SH-SY5Y (cell line): Measurements from ENCODE around the gene INPP4B.

Experiments
- GATA2 ChIP-seq: IDR thresholded peaks from 2 replicates; pipeline ENCODE4 v1.6.1; 2011; ENCODE audit warnings: mild to moderate bottlenecking, low read depth, low read length
- GATA3 ChIP-seq: IDR thresholded peaks from 2 replicates; pipeline ENCODE4 v1.6.1; 2011; ENCODE audit warnings: low read depth, mild to moderate bottlenecking, low read length, moderate library complexity

Gene INPP4B

DNA sequence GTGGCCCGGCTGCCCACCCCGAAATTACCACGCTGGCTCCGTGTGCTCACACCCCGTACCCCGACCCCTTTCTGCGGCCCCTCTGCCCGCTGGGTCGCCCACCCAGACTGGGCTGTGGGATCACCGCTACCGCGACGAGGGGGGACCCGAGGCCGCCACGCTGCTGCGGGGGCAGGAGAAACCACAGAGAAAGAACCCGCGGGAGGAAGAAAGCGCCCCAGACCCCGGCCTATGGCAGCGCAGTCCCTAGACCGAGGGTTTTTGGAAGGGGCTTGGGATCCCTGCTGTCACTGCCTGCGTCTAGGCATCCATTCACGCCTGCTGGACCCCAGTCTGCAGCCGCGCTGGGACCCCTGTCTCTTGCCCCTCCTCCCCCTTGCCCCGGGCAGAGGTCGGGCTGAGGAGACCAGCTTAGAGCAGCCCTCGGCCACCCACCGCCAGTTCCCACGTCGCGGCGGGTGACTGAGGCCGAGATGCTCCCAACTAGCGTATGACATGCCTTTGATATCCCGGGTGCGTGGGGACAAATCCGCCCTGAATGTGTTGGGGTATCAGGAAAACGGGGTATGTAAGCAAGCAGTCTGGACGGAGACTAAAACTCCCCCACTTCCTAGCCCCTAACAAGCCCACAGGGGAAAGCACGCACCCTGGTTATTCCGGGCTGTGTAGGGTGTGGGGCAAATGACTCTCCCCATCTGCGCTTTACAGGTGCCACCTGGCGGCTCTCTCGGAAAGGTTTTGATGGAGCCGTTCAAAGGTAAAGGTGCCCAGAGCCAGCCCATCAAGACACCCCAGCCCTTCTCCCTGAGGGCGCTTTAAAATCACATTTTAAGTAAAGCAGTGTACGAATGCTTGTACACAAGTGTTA, 862 bp upstream of the INPP4B start:
- TF ChIP-seq GATA2 = no peak
- no peak for TF ChIP-seq GATA3

- TF ChIP-seq GATA3 (no peak), GATA2 (no peak)
Observed at GRCh38 chr4:142845293-142846107, 601 bp downstream of the INPP4B start.

- TF ChIP-seq GATA3 = no peak
- TF ChIP-seq GATA2 = no peak
Observed at GRCh38 chr4:142844782-142845181, 1.3 kb downstream of the INPP4B start.

GRCh38 chr4:142840516-142841123, 5.5 kb downstream of the INPP4B start:
- no peak for TF ChIP-seq GATA2
- TF ChIP-seq GATA3 = no peak

DNA sequence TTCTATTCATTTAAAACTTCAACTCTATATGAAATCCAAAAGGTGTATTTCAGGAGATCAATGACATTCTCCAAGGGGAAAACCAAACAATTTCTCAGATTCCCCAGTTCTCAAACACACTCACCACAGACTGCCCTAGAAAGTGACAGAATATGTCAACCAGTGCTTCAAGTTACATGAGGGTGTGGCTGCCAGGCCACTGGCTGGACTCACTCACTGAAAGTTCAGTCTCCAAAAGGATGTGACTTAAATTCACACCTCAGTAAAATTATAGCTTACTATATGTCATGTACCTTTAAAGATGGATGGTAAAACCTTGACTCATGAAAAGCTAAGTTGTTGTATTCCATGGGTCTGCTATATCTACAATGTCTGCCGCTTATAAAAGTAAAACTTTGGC, 7.3 kb downstream of the INPP4B start:
- no peak for TF ChIP-seq GATA3
- no peak for TF ChIP-seq GATA2

- TF ChIP-seq GATA3 (no peak), GATA2 (no peak)
Observed at GRCh38 chr4:142832022-142832421, 14.1 kb downstream of the INPP4B start.

DNA sequence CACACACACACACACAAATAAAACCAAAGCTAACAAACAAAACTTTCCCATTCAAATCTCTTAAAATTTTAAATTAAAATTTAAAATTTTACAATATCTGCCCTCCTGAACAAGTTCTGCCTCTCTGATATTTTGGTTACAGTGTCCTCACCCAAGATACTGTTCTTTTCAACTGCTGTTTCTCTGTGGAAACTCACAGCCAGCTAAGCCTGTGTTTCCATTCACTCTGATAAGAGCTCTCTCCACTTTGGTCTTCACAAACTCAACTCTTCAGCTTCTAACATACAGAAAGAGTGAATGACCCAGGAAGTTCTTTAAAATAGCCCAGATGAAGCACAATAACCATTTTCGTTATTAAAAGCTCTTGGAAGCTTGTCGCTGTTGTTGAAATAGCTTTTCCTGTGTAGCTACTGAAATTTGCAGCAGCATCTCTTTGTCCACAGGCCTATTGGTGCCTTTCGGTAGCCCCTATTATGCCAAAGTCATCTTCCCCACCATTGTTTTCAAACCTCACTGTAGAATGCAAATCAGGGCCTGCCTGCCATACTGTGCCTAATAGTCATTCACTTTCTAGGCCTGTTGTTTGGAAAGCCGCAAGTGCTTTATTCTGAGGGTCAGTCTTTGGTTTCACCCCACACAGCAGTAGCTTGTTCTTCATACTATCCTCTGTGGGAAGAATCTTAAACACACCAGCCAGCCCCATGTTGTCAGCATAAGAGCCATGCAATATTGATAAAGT, 19.4 kb downstream of the INPP4B start:
- no peak for TF ChIP-seq GATA2
- no peak for TF ChIP-seq GATA3

DNA sequence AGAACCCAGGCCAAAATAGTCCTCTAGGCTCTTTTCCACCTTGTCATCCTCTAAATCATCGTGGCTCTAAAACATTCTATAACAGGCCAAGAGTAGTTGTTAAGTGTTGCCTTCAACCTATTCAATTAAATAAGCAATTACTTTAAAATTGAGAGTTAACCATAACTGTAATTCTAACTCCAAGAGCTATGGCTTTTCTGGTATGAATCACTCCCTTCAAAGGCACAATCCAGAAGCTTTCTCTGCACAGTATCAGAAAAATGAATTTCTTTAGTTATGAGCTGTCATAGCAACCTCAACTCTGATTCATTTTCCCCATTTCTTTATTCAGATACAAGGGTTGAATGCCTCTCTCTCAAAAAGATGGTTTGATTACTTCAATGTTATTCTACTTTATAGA, 21.7 kb downstream of the INPP4B start:
- TF ChIP-seq GATA2 = no peak
- no peak for TF ChIP-seq GATA3

GRCh38 chr4:142823796-142824195, 22.3 kb downstream of the INPP4B start:
- TF ChIP-seq GATA2 = no peak

- no peak for TF ChIP-seq GATA2
- no peak for TF ChIP-seq GATA3
Observed at GRCh38 chr4:142818476-142818875, 27.6 kb downstream of the INPP4B start.

- TF ChIP-seq GATA2 (no peak), GATA3 (no peak)
Observed at GRCh38 chr4:142818031-142818430, 28.1 kb downstream of the INPP4B start.

DNA sequence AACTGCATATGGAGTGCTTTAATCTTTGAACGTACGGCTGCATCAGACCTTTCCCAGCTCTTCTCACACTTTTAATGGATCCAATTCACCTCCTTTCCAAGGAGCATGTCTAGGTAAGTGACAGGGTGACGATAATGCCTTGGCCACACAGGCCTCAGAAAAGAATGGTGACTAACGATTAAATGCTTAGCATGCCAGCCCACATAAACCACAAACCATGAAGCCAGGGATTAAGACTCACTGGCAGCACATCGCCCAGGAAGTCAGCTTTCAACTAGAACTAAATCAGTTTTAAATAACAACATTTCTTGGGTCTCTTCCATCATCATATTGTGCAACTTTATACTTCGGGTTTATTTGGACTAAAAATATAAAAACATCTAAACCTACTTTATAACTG, 28.7 kb downstream of the INPP4B start:
- TF ChIP-seq GATA3 (no peak), GATA2 (no peak)

GRCh38 chr4:142815834-142816233, 30.3 kb downstream of the INPP4B start:
- no peak for TF ChIP-seq GATA3
- no peak for TF ChIP-seq GATA2

DNA sequence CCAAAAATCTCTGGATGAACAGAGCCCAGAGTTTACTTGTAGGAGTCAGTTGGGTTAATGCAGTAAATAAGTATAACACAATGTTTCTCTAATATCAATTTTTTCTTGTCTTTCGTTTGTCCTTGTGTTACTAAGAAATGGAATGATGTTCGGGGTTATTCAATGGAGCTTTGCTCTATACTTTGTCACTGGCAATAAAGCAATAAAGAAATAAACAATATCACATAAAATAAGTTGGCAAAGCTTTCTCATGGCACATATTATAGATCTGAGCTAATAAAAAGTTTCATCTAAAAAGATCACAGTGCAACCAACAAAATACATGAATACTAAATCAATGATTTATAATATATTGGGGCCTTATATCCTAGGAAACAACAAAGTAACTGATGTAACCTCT, 32.7 kb downstream of the INPP4B start:
- TF ChIP-seq GATA3 = no peak
- no peak for TF ChIP-seq GATA2
